Head of caudate nucleus (tissue), 42 donors: ENCODE measurements around the gene MIEF1.
A peak's percentile ranks its signal among the peaks of the same experiment; 100 is the strongest.

Experiments
- DNase-seq, 42 donors: peaks; one replicate each; pipeline versions ENCODE4 v3.0.0 to v3.0.0-alpha.2; 2020 to 2021; ENCODE audit warnings: mixed read lengths in 7 of 42
- intact Hi-C: fragments of 100-400 bp; cut with DNase I; formaldehyde crosslinking; loops from one replicate; pipeline ENCODE4 v1.15.0; 2022

The MIEF1 gene

GRCh38 chr22:39534591-39535356 is 32.7 kb downstream of the MIEF1 start:
- peak; percentile 71 to 96 (median 90) for DNase-seq
- intact Hi-C loops: loop anchor here (5.0 kb wide), 3 partner anchors 488 to 813 kb away; partner anchors contain the start of gene ADSL

- intact Hi-C loops: loop anchor here (5.0 kb wide), 2 partner anchors 487 to 502 kb away; no protein-coding TSS in a partner anchor
- no peak for DNase-seq
Observed at GRCh38 chr22:39535357-39535725, 33.3 kb downstream of the MIEF1 start.

GRCh38 chr22:39535831-39536449 is 33.9 kb downstream of the MIEF1 start:
- intact Hi-C loops: loop anchor here (5.0 kb wide), 2 partner anchors 486 to 501 kb away; no protein-coding TSS in a partner anchor
- no peak for DNase-seq

- DNase-seq: no peak
- intact Hi-C loops: loop anchor here (5.0 kb wide), 2 partner anchors 486 to 501 kb away; no protein-coding TSS in a partner anchor
Observed at GRCh38 chr22:39536711-39537110, 34.6 kb downstream of the MIEF1 start.

GRCh38 chr22:39537975-39538374 is 35.9 kb downstream of the MIEF1 start:
- intact Hi-C loops: loop anchor here (5.0 kb wide), 2 partner anchors 484 to 499 kb away; no protein-coding TSS in a partner anchor
- DNase-seq: no peak

- intact Hi-C loops: no loop called here
Observed at GRCh38 chr22:39543095-39543494, 41.0 kb downstream of the MIEF1 start.

GRCh38 chr22:39545386-39546365 is 43.6 kb downstream of the MIEF1 start:
- intact Hi-C loops: no loop called here
- peak in 4 of 42 donors; percentile 37 to 50 (median 40) for DNase-seq

More at GRCh38 chr22:39543095-39543494, 41.0 kb downstream of the MIEF1 start:
- no peak for DNase-seq

- intact Hi-C loops: no loop called here
- peak in 35 of 42 donors; percentile 21 to 92 (median 70) for DNase-seq
Observed at GRCh38 chr22:39546889-39547586, 44.9 kb downstream of the MIEF1 start.

- intact Hi-C loops: no loop called here
Observed at GRCh38 chr22:39547587-39547947, 45.5 kb downstream of the MIEF1 start.

GRCh38 chr22:39553429-39553828 is 51.3 kb downstream of the MIEF1 start:
- intact Hi-C loops: no loop called here

More at GRCh38 chr22:39547587-39547947, 45.5 kb downstream of the MIEF1 start:
- no peak for DNase-seq

GRCh38 chr22:39554151-39554550 is 52.1 kb downstream of the MIEF1 start:
- no peak for DNase-seq
- intact Hi-C loops: no loop called here

More at GRCh38 chr22:39553429-39553828, 51.3 kb downstream of the MIEF1 start:
- no peak for DNase-seq

- intact Hi-C loops: no loop called here
- DNase-seq: peak; percentile 29 to 85 (median 66)
Observed at GRCh38 chr22:39556970-39557841, 55.1 kb downstream of the MIEF1 start.

GRCh38 chr22:39558254-39558727 is 56.2 kb downstream of the MIEF1 start:
- intact Hi-C loops: no loop called here
- DNase-seq: peak in 2 of 42 donors; percentile 16 to 27

- intact Hi-C loops: no loop called here
- peak in 3 of 42 donors; percentile 8 to 34 (median 24) for DNase-seq
Observed at GRCh38 chr22:39558950-39559349, 56.9 kb downstream of the MIEF1 start.

- intact Hi-C loops: no loop called here
- peak in 1 of 42 donors; percentile 18 for DNase-seq
Observed at GRCh38 chr22:39559456-39560105, 57.5 kb downstream of the MIEF1 start.

- DNase-seq: no peak
- intact Hi-C loops: no loop called here
Observed at GRCh38 chr22:39560127-39560526, 58.0 kb downstream of the MIEF1 start.
